NCI-H128 (cell line): ENCODE results near the gene FAM107B.
"Not testable (repeated sequence)": the region's sequence is repeated elsewhere in the genome, so short reads cannot be mapped to it uniquely, and the experiment has no call there.

ENCODE experiments used
- DNase-seq: peaks from one replicate; lab custom pipeline; 2025; ENCODE audit not compliant: unreplicated experiment; lab: John Stamatoyannopoulos, UW

The FAM107B gene

DNA sequence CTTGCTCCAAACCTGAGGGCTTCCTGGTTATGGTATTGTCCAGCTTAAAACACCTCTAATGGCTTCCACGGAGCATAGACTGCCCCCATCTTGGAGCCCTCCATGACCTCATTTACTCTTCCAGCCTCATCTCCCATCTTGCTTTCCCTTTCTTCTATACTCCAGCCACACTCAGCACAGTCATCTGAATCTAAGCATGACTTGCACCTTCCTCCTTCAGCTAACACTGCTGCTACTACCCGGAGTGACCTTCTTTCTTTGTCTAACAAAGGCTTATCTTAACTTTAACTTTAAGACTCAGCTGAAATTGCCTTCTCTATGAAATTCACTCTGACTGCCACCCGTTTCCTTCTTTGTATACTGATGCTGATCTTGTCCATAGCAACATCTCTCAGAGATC lies 135.1 kb downstream of the FAM107B start:
- DNase-seq: no peak

DNA sequence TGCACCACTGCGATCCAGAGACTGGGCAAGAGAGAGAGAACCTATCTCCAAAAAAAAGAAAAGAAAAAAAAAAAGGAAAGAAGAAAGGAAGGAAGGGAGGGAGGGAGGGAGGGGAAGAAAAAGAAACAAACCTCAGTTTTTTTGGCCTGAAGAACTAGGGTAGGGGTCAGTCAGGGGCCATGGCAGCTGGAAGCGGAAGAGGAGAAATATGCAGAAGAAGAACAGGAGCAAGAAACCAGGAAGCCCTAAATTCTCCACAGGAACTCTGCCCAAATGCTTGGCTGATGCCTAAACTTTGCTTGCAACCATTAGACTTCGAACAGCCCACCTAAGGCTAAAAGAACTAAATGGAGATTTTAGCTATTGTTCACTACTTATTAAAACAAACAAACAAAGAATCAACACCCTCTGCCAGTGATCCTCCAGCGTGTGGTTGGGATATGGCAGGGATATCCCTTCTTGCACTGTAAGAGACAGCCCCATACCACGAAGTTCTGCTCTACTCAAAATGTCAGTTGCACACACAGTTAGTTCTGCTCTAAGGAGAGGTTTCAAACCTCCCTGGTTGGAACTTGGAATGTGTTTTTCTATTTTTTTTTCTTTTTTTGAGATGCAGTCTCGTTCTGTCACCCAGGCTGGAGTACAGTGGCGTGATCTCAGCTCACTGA lies 139.5 kb downstream of the FAM107B start:
- no peak for DNase-seq

DNA sequence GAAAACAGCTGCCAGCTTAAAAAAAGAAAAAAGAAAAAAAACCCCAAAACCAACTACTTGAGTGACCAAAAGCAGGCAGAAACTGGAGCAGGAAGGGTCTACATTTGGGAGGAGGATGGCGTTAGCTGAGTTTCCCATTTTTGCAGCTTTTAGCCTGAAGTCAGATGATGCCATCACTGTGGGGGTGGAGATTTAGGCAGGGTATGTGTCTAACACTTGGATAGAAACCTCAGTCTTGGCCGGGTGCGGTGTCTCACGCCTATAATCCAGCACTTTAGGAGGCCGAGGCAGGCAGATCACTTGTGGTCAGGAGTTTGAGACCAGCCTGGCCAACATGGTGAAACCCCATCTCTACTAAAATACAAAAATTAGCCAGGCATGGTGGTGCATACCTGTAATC lies 140.1 kb downstream of the FAM107B start:
- DNase-seq: not testable (repeated sequence)

DNA sequence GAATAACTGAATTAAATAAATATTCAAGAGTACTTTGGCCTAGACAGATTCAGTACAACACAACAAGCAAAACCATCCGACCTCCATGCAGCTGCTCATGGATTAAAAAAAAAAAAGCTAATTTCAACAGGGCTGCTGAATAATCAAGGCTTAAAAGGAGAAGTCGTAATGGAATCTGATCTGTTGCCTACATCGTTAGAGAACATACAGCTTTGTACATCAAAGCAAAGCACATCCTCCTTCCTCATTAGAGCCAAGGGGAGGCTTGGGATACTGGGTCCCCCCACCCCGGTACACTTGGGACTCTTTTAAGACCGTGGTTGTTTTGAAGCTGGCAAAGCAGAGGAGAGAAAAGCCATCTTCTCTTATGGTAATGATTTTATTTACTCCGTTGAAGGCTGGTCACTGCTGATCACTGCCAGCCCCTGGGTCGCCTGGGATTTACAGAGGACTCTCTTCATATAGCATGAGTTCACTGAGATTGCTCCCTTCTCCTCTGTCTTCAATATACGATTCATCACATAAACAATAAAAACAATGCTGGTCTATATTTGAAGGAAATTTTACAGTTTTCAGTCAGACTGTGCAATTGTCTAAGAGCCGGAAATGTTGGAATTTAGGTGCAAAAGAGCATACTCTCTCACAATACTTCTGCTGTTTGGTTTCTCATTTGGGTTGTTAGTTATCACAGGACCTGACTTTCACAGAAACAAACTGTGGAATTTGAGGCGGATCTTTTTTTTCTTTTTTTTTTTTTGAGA lies 148.8 kb downstream of the FAM107B start:
- no peak for DNase-seq

DNA sequence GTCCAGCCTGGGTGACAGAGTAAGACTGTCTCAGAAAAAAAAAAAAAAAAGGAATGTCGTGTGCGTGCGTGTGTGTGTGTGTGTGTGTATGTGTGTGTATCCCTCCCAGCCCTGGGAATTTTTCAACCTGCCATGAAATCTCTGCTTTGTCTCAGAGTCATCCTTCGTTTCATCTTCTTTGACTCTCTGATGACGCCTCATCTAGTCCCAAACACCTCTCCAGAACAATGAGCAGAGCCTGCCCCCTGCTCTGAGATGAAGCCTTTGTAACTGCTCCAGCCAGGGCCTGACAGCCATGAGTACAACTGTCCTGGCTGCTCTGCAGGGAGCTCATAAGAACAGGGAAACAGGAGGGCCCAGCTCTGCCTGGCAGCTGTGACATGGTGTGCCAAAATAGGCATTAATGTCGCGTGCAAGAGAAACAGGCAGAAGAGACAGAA lies 149.5 kb downstream of the FAM107B start:
- no peak for DNase-seq

DNA sequence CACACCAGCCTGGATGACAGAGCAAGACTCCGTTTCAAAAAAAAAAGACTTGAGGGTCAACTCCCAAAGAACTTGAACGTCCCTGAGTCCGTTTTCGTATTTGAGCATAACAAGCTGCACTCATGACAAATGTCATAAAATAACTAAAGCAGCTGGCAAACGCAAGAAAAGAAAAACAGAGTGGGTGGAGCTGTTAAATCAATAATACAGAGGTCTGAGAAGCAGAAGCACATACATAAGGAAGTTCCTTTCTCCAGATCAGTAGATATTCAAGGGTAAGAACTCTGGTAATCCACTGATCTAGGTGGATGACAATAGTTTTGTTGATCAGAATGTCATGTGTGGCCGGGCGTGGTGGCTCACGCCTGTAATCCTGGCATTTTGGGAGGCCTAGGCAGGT lies 150.1 kb downstream of the FAM107B start:
- DNase-seq: no peak

DNA sequence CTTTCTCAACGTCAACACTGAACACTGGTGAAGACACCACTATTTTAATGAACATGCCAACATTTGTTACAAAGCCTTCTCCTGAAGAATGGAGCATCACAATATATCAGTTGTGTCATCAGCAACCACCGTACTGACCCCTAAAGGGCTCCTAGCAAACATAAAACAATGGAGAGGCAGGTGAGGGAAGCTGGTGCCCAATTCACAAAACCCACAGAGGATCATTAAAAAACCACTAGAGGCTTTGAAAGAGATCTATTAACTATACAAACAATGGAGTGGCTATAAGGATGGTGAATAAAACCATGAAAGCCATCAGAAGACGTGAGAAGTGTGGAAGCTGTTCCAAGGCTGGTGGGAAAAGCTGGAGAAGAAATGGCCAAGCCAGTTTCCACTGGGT lies 150.8 kb downstream of the FAM107B start:
- no peak for DNase-seq

DNA sequence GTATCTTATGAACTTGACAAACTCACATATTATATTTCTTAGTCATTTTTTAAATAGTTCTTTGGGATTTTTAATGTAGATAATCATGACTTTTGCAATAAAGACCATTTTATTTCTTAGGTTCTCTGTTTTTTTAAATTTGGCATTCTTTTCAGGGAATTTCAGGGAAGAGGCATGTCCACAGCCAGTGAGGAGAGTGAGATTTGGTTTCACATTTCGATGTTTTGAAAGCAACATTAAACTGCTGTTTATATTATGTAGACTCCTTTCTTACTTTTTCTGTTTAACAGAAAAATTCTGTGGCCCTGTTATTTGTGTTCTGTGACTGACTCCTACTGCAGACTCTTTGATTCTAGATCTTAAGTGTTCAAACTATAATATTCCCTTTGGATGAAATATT lies 153.7 kb downstream of the FAM107B start:
- no peak for DNase-seq

DNA sequence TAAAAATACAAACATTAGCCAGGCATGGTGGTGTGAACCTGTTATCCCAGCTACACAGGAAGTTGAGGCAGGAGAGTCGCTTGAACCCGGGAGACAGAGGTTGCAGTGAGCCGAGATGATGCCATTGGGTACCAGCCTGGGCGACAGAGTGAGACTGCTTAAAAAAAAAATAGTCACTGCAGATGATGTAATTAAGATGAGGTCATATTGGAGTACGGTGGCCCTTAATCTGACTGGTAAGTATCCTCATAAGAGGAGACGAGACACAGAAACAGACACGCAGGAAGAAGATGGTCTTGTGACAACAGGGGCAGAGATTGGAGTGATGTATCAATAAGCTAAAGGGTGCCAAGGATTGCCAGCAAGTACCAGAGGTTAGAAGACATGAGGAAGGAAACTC lies 156.0 kb downstream of the FAM107B start:
- DNase-seq: no peak

DNA sequence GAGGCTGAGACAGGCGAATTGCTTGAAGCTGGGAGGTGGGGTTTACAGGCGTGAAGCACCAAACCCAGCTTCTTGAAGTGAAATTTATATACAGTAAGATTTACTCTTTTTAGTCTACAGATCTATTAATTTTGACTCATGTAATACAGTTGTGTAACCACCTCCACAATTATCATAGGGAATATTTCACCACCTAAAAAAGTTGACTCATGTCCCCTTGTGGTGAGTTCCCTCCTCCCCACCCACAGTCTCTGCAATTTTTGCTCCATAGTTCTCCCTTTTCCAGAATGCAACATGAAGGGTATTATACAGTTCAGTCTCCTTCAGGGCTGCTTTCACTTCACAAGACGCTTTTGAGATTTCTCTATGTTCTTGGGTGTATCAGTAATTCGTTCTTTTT lies 156.8 kb downstream of the FAM107B start:
- no peak for DNase-seq

DNA sequence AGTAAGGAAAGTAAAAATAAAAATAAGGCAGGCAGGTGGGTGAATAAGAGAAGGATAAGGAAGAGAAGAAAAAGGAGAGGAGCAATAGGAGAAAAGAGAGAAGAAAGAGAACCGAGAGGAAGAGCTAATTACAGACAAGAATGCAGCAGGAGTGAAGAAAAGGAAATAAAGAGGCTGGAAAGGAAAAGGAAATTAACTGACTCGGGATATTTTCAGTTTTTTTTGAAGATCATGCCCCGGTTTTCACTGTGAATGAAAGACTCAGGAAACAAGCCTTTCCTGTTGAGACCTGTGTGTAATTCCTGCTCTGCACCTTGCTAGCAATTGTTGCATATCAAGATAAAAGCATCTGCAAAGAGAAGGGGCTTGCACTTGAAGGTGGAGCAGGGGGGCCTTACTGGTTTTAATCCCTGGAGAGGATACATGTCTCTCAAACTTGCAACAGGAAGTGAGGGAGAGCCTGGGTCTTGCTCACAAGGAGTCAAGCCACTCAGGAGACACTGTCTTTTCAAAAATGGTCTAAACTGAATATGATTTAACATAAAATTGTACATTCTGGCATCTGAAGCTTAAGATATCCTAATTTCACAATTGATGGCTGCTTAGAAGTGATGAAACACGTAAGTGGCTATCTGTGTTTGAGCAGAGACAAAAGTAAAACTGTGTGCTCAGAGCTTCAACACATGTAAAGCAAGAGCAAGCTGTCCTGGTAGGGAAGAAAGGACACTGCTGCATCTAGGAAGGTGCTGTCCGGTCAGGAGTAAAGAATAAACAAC lies 157.6 kb downstream of the FAM107B start:
- DNase-seq: no peak

DNA sequence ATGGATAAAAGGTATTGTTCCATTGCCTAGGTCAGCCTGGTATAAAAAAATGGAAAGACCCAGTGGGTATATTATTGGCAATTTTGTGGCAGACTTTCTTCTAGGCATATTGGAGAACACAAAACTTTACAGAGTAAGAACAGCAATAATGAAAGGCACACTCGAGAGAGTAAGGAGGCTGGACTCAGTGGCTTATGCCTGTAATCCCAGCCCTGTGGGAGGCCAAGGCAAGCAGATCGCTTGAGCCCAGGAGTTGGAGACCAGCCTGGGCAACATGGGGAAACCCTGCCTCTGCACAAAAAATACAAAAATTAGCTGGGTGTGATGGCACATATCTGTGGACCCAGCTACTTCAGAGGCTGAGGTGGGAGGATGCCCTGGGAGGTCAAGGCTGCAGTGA lies 158.2 kb downstream of the FAM107B start:
- no peak for DNase-seq

DNA sequence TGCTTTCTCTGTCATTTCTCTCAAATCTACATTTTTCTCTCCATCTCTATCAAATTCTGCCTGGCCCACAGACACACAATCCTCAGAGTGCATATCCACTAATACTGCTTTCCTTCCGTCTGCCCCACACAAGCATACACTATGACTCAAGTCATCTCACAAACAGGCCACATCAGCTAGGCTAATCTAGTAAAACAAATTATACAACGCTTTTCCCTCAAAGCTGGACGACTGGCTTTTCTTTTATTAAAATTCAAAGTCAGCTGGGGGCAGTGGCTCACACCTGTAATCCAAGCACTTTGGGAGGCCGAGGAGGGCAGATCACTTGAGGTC lies 161.1 kb downstream of the FAM107B start:
- DNase-seq: no peak

DNA sequence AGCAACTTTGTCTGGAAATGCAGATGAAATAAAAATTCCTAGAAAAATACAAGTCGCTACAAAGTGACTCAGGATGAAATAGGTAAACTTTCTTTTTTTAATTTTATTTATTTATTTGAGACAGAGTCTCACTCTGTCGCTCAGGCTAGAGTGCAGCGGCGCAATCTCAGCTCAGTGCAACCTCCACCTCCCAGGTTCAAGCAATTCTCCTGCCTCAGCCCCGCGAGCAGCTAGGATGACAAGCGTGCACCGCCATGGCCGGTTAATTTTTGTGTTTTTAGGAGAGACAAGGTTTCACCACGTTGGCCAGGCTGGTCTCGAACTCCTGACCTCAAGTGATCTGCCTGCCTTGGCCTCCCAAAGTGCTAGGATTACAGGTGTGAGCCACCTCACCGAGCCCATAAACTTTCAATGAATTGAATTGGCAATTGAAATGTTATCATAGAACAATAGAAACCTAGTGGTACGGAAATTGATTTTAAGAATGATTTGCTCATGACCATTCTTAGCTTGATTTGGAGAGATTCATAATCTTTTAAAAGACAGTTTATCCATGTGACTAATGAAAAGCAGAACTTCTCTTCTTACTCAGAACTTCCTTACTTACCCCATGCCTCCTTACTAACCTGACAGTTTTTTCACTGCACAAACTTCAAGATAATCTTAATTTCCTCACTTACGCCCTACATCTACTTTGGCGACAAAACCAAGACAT lies 161.7 kb downstream of the FAM107B start:
- no peak for DNase-seq

DNA sequence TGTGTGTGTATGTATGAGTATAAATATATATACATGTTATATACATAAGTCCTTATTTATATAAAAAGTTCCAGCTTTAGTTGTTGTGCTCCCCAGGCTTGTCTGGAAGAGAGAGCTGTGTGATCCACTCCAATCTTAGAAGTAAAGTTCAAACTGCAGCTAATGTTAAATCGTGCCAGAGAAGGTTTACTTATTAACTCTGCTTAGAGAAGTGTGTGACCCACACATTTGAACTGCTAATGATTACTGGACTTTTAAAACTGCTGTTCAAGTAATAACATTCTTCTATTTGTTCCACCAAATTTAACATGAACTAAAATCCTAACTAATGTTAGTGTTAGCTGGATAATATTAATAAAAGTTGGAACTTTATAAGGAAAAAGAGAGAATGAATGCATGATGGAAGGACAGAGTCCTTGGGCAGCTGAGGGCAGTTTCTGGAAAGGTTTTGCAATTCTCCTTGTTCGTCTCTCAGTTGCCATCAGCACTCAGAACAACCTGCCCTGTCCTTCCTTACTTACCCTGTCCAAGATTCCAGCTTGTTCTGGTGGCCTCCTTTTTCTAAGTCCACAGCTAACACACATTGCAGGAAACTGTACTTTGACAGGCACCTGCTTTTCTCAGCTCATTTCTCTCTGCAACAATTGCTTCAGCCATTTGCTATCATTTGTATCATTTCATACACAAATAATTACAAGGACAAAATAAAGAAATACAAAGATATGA lies 162.6 kb downstream of the FAM107B start:
- no peak for DNase-seq

DNA sequence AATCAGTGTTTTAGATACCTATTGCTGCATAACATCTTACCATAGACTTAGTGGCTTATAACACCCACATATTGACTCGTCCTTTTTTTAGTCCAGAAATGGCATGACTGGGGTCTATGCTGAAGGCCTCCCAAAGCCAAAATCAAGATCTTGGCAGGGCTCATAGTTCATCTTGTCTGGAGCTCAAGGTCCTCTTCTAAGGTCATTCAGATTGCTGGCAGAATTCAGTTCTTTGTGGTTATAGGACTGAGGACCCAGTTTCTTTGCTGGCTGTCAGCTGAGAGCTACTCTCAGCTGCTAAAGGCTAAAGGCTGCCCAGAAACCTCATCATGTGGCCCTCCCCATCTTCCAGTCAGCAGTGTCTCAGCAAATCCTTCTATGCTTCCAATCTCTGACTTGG lies 165.5 kb downstream of the FAM107B start:
- no peak for DNase-seq

DNA sequence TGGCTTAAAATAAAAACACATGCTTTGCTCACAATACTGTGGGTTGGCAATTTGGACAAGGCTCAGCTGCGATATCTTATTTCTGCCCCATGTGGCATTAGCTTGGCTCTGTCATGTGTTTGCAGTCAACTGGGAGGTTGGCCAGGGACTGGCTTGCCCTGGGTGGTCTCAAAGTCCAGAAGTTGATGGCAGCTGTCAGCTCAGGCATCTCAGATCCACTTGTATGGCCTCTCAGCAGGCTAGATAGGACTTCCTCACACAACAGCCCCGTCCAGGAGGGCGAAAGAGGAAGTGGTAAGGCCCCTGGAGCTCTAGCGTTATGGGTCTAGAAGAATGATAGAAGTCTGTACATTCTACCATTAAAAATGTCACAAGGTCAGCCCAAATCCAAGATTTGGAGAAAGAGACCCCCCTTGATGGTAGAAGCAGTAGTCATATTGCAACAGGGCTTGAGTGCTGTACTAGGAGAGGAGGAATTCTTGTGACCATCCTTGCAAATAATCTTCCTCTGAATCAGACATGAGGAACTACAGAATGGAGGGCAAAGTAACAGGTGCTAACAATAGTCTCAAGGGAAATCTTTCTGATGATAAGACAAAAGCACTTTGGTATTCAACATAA lies 166.2 kb downstream of the FAM107B start:
- DNase-seq: no peak

DNA sequence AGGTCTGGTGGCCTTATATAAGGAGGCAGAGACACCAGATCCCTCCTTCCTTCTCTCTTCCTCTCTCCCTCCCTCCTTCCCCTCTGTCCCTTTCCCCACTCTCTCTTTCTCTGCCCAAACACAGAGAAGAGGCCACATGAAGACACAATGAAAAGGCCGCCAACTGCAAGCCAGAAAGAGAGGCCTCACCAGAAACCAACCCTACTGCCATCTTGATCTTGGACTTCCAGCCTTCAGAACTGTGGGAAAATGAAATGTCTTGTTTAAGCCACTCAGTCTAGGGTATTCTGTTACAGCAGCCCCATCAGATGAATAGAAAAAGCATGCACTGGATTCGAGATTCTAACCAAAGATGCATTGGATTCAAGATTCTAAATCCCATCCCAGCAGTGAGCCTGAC lies 168.1 kb downstream of the FAM107B start:
- DNase-seq: no peak

DNA sequence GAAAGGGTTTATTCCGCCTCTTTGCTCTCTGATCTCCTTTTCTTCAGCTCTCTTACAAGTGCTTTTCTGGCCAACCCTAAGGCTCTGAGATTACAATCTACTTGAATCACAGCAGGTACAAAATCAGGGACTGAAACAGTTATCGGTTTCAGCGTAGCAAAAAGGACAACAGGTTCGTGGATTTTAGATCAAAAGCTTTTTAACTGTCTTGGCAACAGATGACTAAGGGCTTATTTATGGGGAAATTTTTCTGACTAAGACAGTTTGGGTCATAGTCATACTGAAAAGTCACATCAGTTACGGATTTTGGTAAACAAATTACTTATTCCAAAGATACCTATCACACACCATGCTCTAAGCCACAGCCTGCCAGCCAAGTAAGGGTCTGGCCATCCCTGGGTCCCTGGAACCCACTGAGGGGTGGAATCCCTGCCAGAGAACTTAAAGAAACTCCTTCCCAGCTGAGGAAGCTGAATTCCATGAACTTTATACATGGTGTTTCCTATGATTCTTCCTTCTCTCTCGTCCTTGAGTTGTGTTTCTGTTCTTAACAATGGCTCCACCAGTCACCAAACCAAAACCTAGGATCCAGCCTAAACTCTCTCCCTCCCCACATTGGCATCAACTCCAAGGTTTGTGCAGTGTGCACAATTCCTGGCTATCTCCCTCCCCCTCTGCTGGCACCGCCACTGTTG lies 169.3 kb downstream of the FAM107B start:
- DNase-seq: no peak
